ENCODE measurements around the gene SRCIN1. TPM values are rescaled to one million over a fixed set of nuclear protein-coding genes. Genes with fewer than 3 reads are reported as not detected.
"Not testable (repeated sequence)": the region's sequence is repeated elsewhere in the genome, so short reads cannot be mapped to it uniquely, and the experiment has no call there.

Gene SRCIN1
- total RNA-seq, 1 experiment from 2014 or later: 16.7 TPM

- no peaks in the 10 kb centered on the region for H3K36me3 ChIP-seq (ENCODE audit: low read depth)
- CTCF ChIA-PET: no interaction called here
- POLR2A ChIA-PET (ENCODE audit: unreplicated experiment): no interaction called here
- no peak for DNase-seq
- H3K4me2 ChIP-seq: no peak overlapping the region
- H3K79me2 ChIP-seq (ENCODE audit: low read depth): no peaks in the 10 kb centered on the region
- no peak overlapping the region for H3K27ac ChIP-seq
- no peak for TF ChIP-seq EZH2 (IDR thresholded peaks at IDR 0.05; ENCODE audit: low read depth)
- TF ChIP-seq, protein P1, sequence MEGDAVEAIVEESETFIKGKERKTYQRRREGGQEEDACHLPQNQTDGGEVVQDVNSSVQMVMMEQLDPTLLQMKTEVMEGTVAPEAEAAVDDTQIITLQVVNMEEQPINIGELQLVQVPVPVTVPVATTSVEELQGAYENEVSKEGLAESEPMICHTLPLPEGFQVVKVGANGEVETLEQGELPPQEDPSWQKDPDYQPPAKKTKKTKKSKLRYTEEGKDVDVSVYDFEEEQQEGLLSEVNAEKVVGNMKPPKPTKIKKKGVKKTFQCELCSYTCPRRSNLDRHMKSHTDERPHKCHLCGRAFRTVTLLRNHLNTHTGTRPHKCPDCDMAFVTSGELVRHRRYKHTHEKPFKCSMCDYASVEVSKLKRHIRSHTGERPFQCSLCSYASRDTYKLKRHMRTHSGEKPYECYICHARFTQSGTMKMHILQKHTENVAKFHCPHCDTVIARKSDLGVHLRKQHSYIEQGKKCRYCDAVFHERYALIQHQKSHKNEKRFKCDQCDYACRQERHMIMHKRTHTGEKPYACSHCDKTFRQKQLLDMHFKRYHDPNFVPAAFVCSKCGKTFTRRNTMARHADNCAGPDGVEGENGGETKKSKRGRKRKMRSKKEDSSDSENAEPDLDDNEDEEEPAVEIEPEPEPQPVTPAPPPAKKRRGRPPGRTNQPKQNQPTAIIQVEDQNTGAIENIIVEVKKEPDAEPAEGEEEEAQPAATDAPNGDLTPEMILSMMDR (conservative IDR thresholded peaks at IDR 0.05): no peak; the same call in 1 of the 2 replicates
- H3K4me3 ChIP-seq: no peak overlapping the region
- no TSS peak for BruUV-seq (replicated peaks)
- no peaks in the 10 kb centered on the region for H3K9me3 ChIP-seq (ENCODE audit: insufficient read depth, low read depth)
- no peaks in the 10 kb centered on the region for H3K27me3 ChIP-seq (ENCODE audit: insufficient read depth, low read depth)
- H4K20me1 ChIP-seq (ENCODE audit: insufficient read depth): no peaks in the 10 kb centered on the region
- intact Hi-C loops (cut with micrococcal nuclease; ENCODE audit: unreplicated experiment): loop anchor here (1.0 to 2.0 kb wide), 2 partner anchors 40 to 62 kb away; no protein-coding TSS in a partner anchor
- no peaks in the 10 kb centered on the region for H3F3A ChIP-seq (ENCODE audit: insufficient read depth, low read depth)
- no peaks in the 10 kb centered on the region for H3K4me1 ChIP-seq (replicated peaks; ENCODE audit: insufficient read depth)
- H3K9me2 ChIP-seq (ENCODE audit: insufficient read depth): no peaks in the 10 kb centered on the region
- H2AFZ ChIP-seq: no peak overlapping the region
Observed at GRCh38 chr17:38485146-38485468, 120.6 kb downstream of the SRCIN1 start.

- ChIA-PET POLR2A (ENCODE audit: unreplicated experiment) (interaction anchor here (0.6 kb wide), 1 partner anchor 1211 kb away, joined by 3 read pairs; no protein-coding TSS in a partner anchor), CTCF (interaction anchor here (1.0 to 1.1 kb wide), 2 partner anchors 40 to 80 kb away, joined by 3 read pairs; no protein-coding TSS in a partner anchor)
- H3K79me2 ChIP-seq (ENCODE audit: low read depth); BruUV-seq (replicated peaks); H3K27ac ChIP-seq; H3K9me3 ChIP-seq (ENCODE audit: insufficient read depth, low read depth); H3K4me2 ChIP-seq; H2AFZ ChIP-seq; H3F3A ChIP-seq (ENCODE audit: insufficient read depth, low read depth); H3K4me1 ChIP-seq (replicated peaks; ENCODE audit: insufficient read depth); H3K27me3 ChIP-seq (ENCODE audit: insufficient read depth, low read depth); H3K36me3 ChIP-seq (ENCODE audit: low read depth); H3K4me3 ChIP-seq; H4K20me1 ChIP-seq (ENCODE audit: insufficient read depth); H3K9me2 ChIP-seq (ENCODE audit: insufficient read depth): not testable (repeated sequence)
- TF ChIP-seq, protein P1 (conservative IDR thresholded peaks at IDR 0.05): peak; percentile 83
- intact Hi-C loops (cut with micrococcal nuclease; ENCODE audit: unreplicated experiment): loop anchor here (1.0 to 2.0 kb wide), 2 partner anchors 40 to 61 kb away; no protein-coding TSS in a partner anchor
- peak in 1 of 2 experiments; percentile 63 for DNase-seq
Observed at GRCh38 chr17:38484242-38485145, 121.3 kb downstream of the SRCIN1 start.

DNA sequence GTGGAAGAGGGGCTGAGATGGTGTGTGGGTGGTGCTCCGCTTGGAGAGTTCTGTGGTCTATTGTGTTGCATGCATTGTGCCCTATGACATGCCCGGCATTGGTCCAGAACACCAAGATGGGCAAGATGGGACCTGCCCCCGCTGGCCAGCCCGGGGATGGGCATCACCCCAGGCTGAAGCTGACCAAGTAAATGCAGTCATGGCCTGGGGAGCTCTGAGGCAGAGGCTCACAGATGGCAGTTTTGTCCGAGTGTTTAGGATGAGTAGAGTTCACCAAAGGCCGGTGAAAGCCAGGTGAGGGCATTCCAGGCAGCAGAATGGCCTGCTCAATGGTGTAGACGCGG lies 123.1 kb downstream of the SRCIN1 start:
- H2AFZ ChIP-seq; DNase-seq; CTCF ChIA-PET; H3K9me3 ChIP-seq (ENCODE audit: insufficient read depth, low read depth); H3K4me2 ChIP-seq; H3K27me3 ChIP-seq (ENCODE audit: insufficient read depth, low read depth); H3K9me2 ChIP-seq (ENCODE audit: insufficient read depth); H3K36me3 ChIP-seq (ENCODE audit: low read depth); H3K79me2 ChIP-seq (ENCODE audit: low read depth); BruUV-seq (replicated peaks); H4K20me1 ChIP-seq (ENCODE audit: insufficient read depth); H3K27ac ChIP-seq; H3K4me3 ChIP-seq; intact Hi-C loops (cut with micrococcal nuclease; ENCODE audit: unreplicated experiment); H3F3A ChIP-seq (ENCODE audit: insufficient read depth, low read depth); H3K4me1 ChIP-seq (replicated peaks; ENCODE audit: insufficient read depth): not testable (repeated sequence)
- POLR2A ChIA-PET (ENCODE audit: unreplicated experiment): interaction anchor here (0.6 kb wide), 1 partner anchor 837 kb away, joined by 3 read pairs; no protein-coding TSS in a partner anchor

GRCh38 chr17:38482039-38482699 lies 123.6 kb downstream of the SRCIN1 start:
- intact Hi-C loops (cut with micrococcal nuclease; ENCODE audit: unreplicated experiment); H2AFZ ChIP-seq; H3K27me3 ChIP-seq (ENCODE audit: insufficient read depth, low read depth); H3K4me3 ChIP-seq; DNase-seq; BruUV-seq (replicated peaks); CTCF ChIA-PET; H4K20me1 ChIP-seq (ENCODE audit: insufficient read depth); H3F3A ChIP-seq (ENCODE audit: insufficient read depth, low read depth); H3K27ac ChIP-seq; H3K36me3 ChIP-seq (ENCODE audit: low read depth); H3K9me2 ChIP-seq (ENCODE audit: insufficient read depth); H3K9me3 ChIP-seq (ENCODE audit: insufficient read depth, low read depth); H3K4me2 ChIP-seq; H3K4me1 ChIP-seq (replicated peaks; ENCODE audit: insufficient read depth); H3K79me2 ChIP-seq (ENCODE audit: low read depth): not testable (repeated sequence)
- POLR2A ChIA-PET (ENCODE audit: unreplicated experiment): interaction anchor here (0.6 kb wide), 1 partner anchor 837 kb away, joined by 3 read pairs; no protein-coding TSS in a partner anchor

Measured in PC-9 (cell line).